Suprapubic skin (tissue), 4 donors: Measurements from ENCODE around the gene AKT1. TPM values are rescaled to one million over a fixed set of nuclear protein-coding genes. Genes with fewer than 3 reads are reported as not detected.
A peak's percentile ranks its signal among the peaks of the same experiment; 100 is the strongest.

ENCODE experiments used
- DNase-seq, 2 donors: peaks; one replicate each; pipeline ENCODE4 v3.0.0-alpha.2; 2019; ENCODE audit warnings: low spot score in 2 of 2
- H3K27ac ChIP-seq: fragments of 200-600 bp; sonication (generic); one replicate; pipeline ENCODE4 v1.5.1; 2019
- H3K27me3 ChIP-seq: fragments of 200-600 bp; sonication (generic); one replicate; pipeline ENCODE4 v1.5.1; 2019
- H3K36me3 ChIP-seq: fragments of 200-600 bp; sonication (generic); one replicate; pipeline ENCODE4 v1.5.1; 2019
- H3K4me1 ChIP-seq: fragments of 200-600 bp; sonication (generic); one replicate; pipeline ENCODE4 v1.5.1; 2019
- H3K4me3 ChIP-seq: fragments of 200-600 bp; sonication (generic); one replicate; pipeline ENCODE4 v1.5.1; 2019; ENCODE audit warnings: mild to moderate bottlenecking
- H3K9me3 ChIP-seq: fragments of 200-600 bp; sonication (generic); one replicate; pipeline ENCODE4 v1.5.1; 2019
- EP300 ChIP-seq: sonication (generic); formaldehyde crosslinking; IDR thresholded peaks from one replicate; pipeline ENCODE4 v1.6.1; 2017; ENCODE audit warnings: antibody characterized with exemption
- POLR2A ChIP-seq, 2 donors: fragments of 450-650 bp; IDR thresholded peaks; one replicate each; pipeline ENCODE4 v1.6.1; 2017; ENCODE audit warnings: antibody characterized with exemption in 2 of 2, mild to moderate bottlenecking in 2 of 2, moderate library complexity in 2 of 2
- POLR2AphosphoS5 ChIP-seq, 3 donors: sonication (generic); formaldehyde crosslinking; IDR thresholded peaks; one replicate each; pipeline ENCODE4 v1.6.1; 2017; ENCODE audit warnings: antibody characterized with exemption in 3 of 3
- WGBS: methylation state at CpG from one replicate; pipeline ENCODE4 v1.1.5; 2018; 5-methylcytosine and 5-hydroxymethylcytosine counted together
- total RNA-seq, 4 donors: library from RNA; depleted of rRNA; stranded (reverse); fragments of >200 nt; gene quantifications; one replicate each; pipeline ENCODE4 v1.1.0, GENCODE V29; 2016
- TF ChIP-seq, protein P1 (sequence below), 2 donors: fragments of 200-600 bp in 1 of 2; fragments of 450-650 bp in 1 of 2; sonication (generic) in 1 of 2; IDR thresholded peaks; one replicate each; pipeline ENCODE4 v1.5.1; 2016 to 2019; ENCODE audit warnings: antibody characterized with exemption in 2 of 2, mild to moderate bottlenecking in 1 of 2, moderate library complexity in 1 of 2

AKT1 gene
- total RNA-seq, 4 donors from 2014 or later, result 63.1 to 77.6 (median 70.4) TPM

DNA sequence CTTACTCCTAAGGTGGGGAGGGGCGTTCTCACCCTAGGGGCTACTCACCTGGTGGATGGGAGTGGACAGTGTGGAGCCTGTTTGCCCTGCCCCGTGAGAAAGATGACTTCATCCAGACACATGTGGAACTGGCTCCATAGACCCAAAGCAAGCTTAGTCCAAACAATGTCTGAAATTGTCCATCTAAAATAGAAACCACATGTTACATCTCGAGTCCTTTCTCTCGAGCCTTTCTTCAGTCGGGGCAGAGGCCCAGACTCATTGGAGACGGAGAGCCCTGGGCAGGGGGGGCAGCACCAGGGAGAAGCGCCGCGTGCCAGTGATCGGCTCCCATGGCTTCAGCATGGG, 38.3 kb downstream of the AKT1 start:
- peaks cover 60% of the 10 kb centered on the region for H3K36me3 ChIP-seq
- no peak for TF ChIP-seq POLR2AphosphoS5 (IDR thresholded peaks at IDR 0.05)
- TF ChIP-seq, protein P1, sequence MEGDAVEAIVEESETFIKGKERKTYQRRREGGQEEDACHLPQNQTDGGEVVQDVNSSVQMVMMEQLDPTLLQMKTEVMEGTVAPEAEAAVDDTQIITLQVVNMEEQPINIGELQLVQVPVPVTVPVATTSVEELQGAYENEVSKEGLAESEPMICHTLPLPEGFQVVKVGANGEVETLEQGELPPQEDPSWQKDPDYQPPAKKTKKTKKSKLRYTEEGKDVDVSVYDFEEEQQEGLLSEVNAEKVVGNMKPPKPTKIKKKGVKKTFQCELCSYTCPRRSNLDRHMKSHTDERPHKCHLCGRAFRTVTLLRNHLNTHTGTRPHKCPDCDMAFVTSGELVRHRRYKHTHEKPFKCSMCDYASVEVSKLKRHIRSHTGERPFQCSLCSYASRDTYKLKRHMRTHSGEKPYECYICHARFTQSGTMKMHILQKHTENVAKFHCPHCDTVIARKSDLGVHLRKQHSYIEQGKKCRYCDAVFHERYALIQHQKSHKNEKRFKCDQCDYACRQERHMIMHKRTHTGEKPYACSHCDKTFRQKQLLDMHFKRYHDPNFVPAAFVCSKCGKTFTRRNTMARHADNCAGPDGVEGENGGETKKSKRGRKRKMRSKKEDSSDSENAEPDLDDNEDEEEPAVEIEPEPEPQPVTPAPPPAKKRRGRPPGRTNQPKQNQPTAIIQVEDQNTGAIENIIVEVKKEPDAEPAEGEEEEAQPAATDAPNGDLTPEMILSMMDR (IDR thresholded peaks at IDR 0.05), result no peak
- no peak for TF ChIP-seq EP300
- TF ChIP-seq POLR2A (IDR thresholded peaks at IDR 0.05), result no peak

DNA sequence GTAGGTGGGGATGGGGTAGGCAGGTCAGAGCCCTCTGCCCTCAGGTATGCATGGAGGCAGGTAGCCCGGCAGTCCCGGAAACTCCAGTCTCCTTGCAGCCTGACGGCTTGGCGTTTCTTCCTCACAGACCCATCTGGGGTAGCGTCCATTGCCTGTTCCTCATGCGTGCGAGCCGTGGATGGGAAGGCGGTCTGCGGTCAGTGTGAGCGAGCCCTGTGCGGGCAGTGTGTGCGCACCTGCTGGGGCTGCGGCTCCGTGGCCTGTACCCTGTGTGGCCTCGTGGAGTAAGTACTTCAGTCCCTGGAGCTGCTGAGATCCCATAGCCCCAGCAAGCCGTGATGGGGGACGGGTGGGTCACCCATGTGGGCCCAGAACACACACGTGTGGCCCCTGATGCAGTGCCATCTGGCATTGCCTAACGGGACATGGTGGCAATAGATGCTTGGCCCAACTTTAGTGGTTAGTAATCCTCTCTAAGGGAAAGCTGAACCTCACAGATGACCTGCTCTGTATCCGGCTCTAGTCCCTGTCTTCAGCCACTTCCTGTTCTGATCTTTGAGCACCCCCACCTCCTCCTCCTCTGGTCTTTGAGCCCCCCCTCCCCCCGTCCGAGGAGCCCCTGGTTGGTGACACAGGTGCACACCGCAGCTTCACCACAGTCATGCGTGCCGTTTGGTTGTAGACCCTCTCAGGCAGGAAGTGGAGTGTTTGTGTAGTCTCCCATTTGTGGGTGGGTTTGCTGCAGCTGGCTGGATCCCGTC, 38.9 kb downstream of the AKT1 start:
- H3K36me3 ChIP-seq, result peaks cover 60% of the 10 kb centered on the region
- H3K27me3 ChIP-seq, result no peaks in the 10 kb centered on the region
- 79% methylated on average over 23 of the region's 27 CpGs for WGBS
- no peak overlapping the region for H3K4me3 ChIP-seq
- H3K4me1 ChIP-seq, result peaks cover 28% of the 10 kb centered on the region
- no peak for DNase-seq
- H3K9me3 ChIP-seq, result no peaks in the 10 kb centered on the region
- TF ChIP-seq, protein P1 (IDR thresholded peaks at IDR 0.05), result no peak
- TF ChIP-seq EP300 (no peak), POLR2AphosphoS5 (IDR thresholded peaks at IDR 0.05) (no peak), POLR2A (IDR thresholded peaks at IDR 0.05) (no peak)
- H3K27ac ChIP-seq, result no peak overlapping the region

More for the DNA sequence above, 38.3 kb downstream of the AKT1 start:
- H3K4me3 ChIP-seq, result no peak overlapping the region
- WGBS, result 68% methylated on average over 10 of the region's 10 CpGs
- H3K9me3 ChIP-seq, result no peaks in the 10 kb centered on the region
- DNase-seq, result no peak
- no peak overlapping the region for H3K27ac ChIP-seq
- H3K4me1 ChIP-seq, result peaks cover 22% of the 10 kb centered on the region
- no peaks in the 10 kb centered on the region for H3K27me3 ChIP-seq

DNA sequence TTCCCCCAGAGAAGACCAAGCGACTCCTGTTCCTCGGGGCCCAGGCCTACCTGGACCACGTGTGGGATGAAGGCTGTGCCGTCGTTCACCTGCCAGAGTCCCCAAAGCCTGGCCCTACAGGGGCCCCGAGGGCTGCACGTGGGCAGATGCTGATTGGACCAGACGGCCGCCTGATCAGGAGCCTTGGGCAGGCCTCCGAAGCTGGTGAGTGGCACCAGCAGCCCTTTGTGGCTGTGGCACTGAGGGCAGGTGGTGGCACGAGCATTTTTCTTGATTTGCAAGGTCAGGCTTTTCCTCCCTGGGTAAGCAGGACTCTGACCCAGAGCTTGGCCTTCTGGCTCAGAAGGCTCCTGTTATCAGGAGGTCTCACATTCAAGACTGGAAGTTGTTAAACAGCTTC, 39.9 kb downstream of the AKT1 start:
- Histone ChIP-seq H3K4me1 (peaks cover 29% of the 10 kb centered on the region), H3K36me3 (peaks cover 53% of the 10 kb centered on the region), H3K4me3 (no peak overlapping the region), H3K9me3 (no peaks in the 10 kb centered on the region), H3K27me3 (no peaks in the 10 kb centered on the region), H3K27ac (no peak overlapping the region)
- 93% methylated on average over 8 of the region's 11 CpGs for WGBS
- TF ChIP-seq POLR2AphosphoS5 (IDR thresholded peaks at IDR 0.05) (no peak), EP300 (no peak), POLR2A (IDR thresholded peaks at IDR 0.05) (no peak)
- TF ChIP-seq, protein P1 (IDR thresholded peaks at IDR 0.05), result no peak
- DNase-seq, result no peak

DNA sequence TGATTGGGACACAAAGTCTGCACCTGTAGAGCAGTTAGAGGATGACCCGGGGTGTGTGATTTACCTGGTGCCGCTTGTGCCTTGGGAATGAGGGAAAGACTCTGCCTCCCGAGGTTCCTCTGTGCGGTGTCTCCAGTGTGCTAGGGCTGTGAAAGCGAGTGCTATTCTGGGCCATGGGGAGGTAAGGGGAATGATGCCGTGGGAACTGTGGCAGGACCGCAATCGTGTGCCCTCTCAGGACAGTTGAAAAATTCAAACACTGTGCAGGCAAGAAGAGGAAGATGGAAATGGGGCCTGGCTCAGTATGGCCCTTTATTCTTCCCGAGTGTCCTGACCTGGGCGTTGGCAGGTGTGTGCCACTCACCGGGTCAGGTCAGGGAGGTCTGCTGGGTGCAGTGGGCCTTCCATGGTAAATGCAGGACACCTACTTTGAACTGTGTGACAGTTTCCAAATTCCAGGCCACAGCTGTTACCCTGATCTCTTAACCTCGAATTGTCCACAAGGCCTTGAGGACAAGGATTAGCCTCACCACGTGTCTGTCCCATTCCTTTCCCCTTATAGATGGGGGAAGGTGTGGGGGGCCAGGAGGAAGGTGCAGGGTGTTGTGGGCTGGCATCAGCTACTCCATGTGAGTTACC, 41.2 kb downstream of the AKT1 start:
- H3K27me3 ChIP-seq, result no peaks in the 10 kb centered on the region

More for the DNA sequence above, 41.2 kb downstream of the AKT1 start:
- WGBS, result 63% methylated on average over 13 of the region's 13 CpGs
- peaks cover 34% of the 10 kb centered on the region for H3K4me1 ChIP-seq
- H3K27ac ChIP-seq, result no peak overlapping the region
- H3K36me3 ChIP-seq, result peaks cover 41% of the 10 kb centered on the region
- DNase-seq, result no peak
- H3K4me3 ChIP-seq, result peak overlapping the region; percentile 89
- TF ChIP-seq EP300, result no peak
- TF ChIP-seq, protein P1 (IDR thresholded peaks at IDR 0.05), result no peak
- TF ChIP-seq POLR2A (IDR thresholded peaks at IDR 0.05), result no peak
- no peaks in the 10 kb centered on the region for H3K9me3 ChIP-seq
